ENCODE data around the gene CALY.

CALY gene

GRCh38 chr10:133365461-133366129 is 28.9 kb upstream of the CALY start:
- DNase-seq = no peak

GRCh38 chr10:133364645-133365431 is 28.1 kb upstream of the CALY start:
- no peak for DNase-seq

GRCh38 chr10:133362846-133363245 is 26.1 kb upstream of the CALY start:
- no peak for DNase-seq

- no peak for DNase-seq
These were observed 25.2 kb upstream of the CALY start for GRCh38 chr10:133361773-133362441.

GRCh38 chr10:133361227-133361626 is 24.5 kb upstream of the CALY start:
- DNase-seq = no peak

- DNase-seq = no peak
These were observed 23.4 kb upstream of the CALY start for GRCh38 chr10:133359972-133360610.

GRCh38 chr10:133359554-133359971 is 22.9 kb upstream of the CALY start:
- DNase-seq = no peak

GRCh38 chr10:133358925-133359310 is 22.2 kb upstream of the CALY start:
- no peak for DNase-seq

GRCh38 chr10:133358162-133358924 is 21.6 kb upstream of the CALY start:
- no peak for DNase-seq

GRCh38 chr10:133357285-133358161 is 20.8 kb upstream of the CALY start, which contains the start of gene FUOM:
FUOM (minus strand) TSS chr10:133358019; CDS start chr10:133358007, 12 bp downstream.
- DNase-seq = peak; percentile 58

GRCh38 chr10:133356549-133357284 is 20.0 kb upstream of the CALY start:
- DNase-seq = no peak

- no peak for DNase-seq
These were observed 19.3 kb upstream of the CALY start for GRCh38 chr10:133355991-133356390.

GRCh38 chr10:133355266-133355665 is 18.6 kb upstream of the CALY start:
- no peak for DNase-seq

GRCh38 chr10:133354672-133355240 is 18.1 kb upstream of the CALY start:
- no peak for DNase-seq

- no peak for DNase-seq
These were observed 17.4 kb upstream of the CALY start for GRCh38 chr10:133353988-133354605.

- DNase-seq = no peak
These were observed 16.7 kb upstream of the CALY start for GRCh38 chr10:133353202-133353959.

- DNase-seq = no peak
These were observed 15.0 kb upstream of the CALY start for GRCh38 chr10:133351408-133352318.

GRCh38 chr10:133350950-133351329 is 14.2 kb upstream of the CALY start:
- DNase-seq = no peak
